Measurements from ENCODE around the gene SLC8A1.

Gene SLC8A1

DNA sequence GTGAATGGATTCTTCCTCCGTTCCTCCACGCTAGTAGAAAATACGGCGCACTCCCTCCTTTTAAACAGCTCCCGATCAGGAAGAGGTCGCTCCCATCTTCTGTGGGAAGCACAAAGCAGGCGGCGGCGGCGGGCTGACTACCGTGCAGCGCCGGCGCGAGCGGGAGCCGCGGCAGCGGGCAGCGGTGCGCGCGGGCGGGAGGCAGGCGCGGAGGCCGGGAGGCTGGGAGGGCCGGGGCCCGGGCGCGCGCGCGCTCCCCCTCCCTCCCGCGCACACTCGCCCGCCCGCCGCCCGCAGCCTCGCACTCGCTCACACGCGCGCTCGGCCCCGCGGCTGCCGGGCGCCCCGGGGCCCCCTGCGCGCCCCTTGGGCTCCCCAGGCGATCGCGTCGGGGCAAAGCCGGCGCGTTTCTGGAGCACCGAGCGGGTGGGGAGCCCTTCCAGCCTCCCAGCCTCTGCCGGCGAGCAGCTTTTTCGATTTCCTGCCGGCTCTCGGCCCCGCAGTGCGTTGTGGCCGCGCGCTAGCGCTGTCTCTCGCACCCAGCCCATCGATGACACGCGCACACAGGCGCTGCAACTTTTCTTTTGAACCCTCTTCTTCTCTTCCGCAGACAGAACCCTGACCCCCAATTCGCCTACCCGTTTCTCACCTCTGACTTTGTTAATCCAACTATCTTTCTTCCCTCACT is at the start of gene SLC8A1:
Gene SLC8A1, minus strand, starts transcription at position 173 of the 688 bp plus-strand sequence.
- no peak for DNase-seq (ENCODE audit: low read depth)

DNA sequence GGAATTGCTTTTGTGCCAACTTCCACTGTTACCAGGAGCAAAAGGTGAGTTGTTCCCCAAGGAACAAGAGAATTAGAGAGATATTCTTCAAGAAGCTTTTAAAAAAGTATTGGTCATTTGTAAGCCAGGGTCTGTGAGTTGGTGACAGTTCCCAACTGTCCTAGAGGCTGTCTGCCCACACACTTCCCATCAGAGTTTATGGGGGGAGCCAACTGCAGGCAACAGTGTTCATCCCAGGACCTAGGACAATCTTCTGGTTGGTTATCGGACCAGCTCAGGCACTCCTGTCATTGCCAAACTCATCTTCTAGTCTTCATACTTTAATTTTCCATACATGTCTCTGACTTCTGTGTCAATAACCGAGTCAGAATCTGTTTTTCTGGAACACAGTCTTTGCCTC is 47.5 kb upstream of the SLC8A1 start:
- DNase-seq (ENCODE audit: low read depth) = no peak

- DNase-seq (ENCODE audit: low read depth) = no peak
Observed at GRCh38 chr2:40497251-40497859, 45.5 kb upstream of the SLC8A1 start.

DNA sequence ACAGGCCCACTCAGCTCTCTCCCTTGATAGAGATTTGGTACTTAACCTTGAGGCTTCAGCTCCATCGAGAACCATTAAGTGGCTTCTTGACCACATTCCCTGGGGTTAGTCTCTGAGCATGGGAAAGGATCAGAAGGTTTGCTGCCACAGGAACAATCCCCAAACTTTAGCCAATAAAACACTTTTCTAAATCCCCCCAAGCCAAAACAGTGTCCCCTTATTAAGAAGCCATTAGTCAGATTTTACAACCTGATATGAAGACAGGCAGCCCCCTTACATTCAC is 37.7 kb upstream of the SLC8A1 start:
- no peak for DNase-seq (ENCODE audit: low read depth)

GRCh38 chr2:40488927-40489677 is 37.2 kb upstream of the SLC8A1 start:
- DNase-seq (ENCODE audit: low read depth) = no peak

GRCh38 chr2:40488101-40488601 is 36.3 kb upstream of the SLC8A1 start:
- DNase-seq (ENCODE audit: low read depth) = no peak

DNA sequence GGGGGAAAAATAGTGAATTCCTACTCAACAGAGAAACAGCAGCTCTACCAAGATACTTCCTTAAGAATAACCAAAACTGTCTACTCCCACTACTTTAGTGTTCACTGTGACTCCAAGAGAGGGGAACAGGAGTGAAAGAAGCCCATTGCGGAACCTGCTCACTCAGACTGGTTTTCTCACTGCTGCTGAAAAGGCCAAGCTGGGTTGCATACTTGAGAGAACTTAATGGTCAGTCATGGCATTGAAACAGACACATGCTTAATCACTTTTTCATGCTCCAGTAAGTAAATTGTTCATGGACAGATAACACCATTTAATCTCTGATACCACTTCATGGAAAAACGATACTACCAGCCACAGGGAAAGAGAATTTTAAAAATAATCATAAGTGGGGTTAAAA is 35.7 kb upstream of the SLC8A1 start:
- no peak for DNase-seq (ENCODE audit: low read depth)

GRCh38 chr2:40485854-40486253 is 34.0 kb upstream of the SLC8A1 start:
- no peak for DNase-seq (ENCODE audit: low read depth)

DNA sequence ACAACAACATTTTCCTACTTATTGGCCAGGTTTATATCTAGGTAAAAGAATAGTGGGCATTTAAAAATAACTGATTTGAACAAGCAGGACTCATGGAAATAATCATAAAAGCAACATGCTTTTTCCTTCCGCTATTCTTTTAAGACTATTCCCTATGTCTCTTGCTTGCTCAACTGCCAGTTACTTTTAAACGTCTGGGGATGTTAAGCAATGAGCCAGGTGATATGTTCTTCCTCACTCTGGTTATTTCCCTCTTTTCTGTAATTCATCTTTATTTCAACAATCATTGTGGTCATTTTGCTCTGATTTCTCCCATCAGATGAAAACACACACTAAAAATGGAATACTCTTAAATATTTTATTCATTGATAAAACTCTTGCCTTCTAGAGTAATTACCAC is 33.4 kb upstream of the SLC8A1 start:
- no peak for DNase-seq (ENCODE audit: low read depth)

DNA sequence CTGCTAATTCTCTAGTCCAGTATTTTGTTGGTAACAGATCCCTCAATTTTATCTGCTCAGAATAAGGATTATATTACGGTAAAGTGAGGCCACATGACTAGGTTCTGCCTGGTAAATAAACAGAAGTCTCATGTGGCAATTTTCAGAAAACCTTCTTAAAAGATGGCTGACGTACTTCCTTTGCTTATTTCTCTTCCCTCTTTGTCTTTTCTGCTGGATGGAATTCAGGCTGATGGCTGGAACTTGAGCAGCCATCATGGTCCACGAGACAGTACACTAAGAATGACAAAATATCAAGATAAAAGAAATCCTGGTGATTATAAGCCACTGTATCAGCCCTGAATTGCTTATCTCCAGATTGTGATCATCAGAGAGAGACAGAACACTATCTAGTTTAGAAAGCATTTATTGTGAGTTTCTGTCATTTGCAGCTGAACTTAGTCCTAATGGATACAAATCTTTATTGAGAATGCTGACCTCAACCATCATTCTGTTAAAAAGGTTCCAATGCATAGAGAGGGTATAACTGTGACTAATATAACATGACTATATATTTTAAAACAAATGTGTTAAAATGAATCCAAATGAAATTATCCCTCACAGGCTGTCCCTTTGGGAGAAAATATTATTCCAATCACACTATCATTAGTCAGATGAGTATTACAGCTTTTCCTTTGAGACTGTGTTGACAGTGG is 31.8 kb upstream of the SLC8A1 start:
- no peak for DNase-seq (ENCODE audit: low read depth)

DNA sequence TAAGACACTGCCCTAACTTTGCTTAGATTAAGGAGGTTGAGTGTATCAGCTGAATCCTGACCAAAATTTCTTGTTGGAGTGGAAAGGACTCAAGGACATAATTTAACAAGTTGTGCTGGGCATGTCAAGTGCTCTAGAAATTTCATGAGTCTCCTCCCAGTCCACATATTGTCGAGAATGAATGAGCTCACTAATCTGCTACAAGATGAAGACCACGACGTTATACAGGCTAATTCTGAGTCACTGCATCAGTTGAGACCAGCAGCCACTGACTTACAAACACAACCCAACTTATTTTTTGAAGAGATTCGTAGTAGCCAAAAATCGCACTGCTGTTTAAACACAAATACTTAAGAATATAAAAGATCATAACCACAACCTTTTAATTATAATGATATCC is 28.7 kb upstream of the SLC8A1 start:
- no peak for DNase-seq (ENCODE audit: low read depth)

- no peak for DNase-seq (ENCODE audit: low read depth)
Observed at GRCh38 chr2:40480073-40480472, 28.2 kb upstream of the SLC8A1 start.

DNA sequence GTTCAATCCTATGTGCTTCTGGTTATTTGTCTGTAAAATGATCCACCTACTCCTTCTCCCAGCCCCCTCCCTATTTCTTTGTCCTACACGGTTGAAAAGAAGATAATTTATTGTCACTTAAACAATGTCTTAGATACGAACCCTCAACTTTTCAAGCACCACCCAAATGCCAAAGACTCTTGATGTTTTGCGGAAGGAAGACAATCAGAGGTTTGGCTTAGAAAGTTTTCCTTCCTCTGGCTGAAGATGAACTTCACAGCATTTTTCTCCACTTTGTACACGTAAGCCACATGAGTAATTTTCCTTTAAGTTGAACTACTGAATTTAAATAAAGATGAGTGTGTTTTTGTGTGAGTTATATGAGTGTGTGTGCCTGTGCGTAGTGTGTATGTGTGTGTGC is 25.5 kb upstream of the SLC8A1 start:
- no peak for DNase-seq (ENCODE audit: low read depth)

DNA sequence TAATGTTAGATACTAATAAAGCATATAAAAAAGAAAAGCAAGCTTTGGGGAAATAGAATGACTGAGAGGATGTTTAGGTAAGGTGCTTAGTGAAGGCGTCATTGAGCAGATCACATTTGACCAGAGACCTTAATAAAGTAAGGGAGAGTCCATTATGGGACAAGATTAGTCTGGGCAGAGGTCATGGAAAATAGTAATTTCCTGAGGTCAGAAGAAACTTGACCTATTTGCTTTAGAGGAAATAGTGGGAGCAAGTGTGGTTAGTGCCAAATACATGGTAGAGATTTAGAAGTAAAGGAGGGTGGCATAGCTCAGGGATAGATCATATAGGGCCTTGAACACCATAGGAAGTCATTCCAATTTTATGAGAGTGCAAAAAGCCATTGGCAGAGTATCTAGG is 24.5 kb upstream of the SLC8A1 start:
- no peak for DNase-seq (ENCODE audit: low read depth)

DNA sequence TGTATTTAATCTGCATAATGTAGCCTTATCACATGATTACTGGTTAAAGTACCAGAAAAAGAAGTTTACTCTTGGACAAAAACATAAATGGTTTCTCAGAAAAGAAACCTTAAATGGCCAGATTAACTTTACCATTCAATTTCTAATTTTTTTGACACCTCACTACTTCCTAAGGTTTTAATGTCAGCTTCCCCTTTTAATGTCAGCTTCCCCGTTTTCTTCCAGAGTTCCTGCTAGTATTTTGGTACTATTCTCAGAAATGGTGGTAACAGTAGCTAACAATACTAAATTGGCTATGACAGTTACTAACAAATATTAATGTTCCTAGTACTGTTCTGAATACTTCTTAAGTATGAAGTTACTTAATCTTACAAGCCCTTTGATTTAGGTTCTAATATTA is 22.4 kb upstream of the SLC8A1 start:
- no peak for DNase-seq (ENCODE audit: low read depth)

- DNase-seq (ENCODE audit: low read depth) = no peak
Observed at GRCh38 chr2:40471866-40472265, 20.0 kb upstream of the SLC8A1 start.

- no peak for DNase-seq (ENCODE audit: low read depth)
Observed at GRCh38 chr2:40470822-40471813, 19.2 kb upstream of the SLC8A1 start.

DNA sequence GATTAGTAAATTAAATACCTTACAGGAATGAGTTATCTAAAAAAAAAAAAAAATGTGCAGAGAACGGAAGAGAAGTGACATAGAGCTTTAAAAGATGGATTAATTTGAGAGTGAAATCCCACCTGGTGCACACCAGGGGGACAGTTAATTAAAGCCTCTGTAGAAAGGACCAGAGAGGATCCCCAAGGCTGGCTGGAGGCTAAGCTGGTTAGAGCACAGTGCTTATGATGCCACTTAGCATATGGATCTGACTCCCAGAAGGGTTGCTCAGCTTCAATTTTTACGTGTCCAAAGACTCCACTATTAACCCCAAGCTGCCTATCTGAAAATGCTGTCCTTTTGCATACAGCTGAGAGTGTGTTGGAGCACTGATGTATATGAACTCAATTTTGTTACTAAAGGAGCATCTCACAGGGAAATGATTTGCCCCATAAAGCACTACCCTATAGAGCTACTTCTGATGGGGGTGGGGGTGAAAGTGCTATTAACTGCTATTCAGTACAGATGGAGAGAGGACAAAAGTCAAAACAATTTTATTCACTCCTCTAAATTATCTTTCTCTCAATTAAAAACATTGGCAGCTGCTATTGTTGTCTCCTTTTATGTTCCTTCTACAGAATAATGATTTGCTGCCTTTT is 15.2 kb upstream of the SLC8A1 start:
- no peak for DNase-seq (ENCODE audit: low read depth)

DNA sequence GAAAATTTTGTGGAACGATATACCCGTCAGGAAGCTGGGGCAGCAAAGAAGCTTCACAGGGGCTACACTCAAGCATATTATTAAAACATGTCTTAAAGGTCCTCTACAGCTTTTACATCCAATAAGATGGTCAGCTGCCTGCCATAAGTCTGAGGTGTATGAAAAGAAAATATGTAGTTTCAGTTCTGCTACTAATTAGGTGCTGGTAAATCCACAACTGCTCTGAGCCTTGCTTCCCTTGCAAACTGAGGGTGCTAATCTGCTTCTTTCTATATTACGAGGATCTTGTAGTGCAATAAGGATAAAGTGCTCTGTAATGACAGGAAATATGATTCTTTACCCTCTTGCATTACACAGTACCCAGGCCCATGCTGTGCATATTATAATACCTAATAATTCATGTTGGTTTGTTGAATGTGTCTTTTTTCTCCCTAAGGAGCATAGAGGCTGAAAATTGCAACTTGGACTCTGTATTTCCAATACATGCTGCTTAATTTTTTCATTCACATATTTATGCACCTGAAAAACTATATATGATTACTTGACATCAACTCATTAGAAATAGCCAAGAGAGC is 14.5 kb upstream of the SLC8A1 start:
- no peak for DNase-seq (ENCODE audit: low read depth)

GRCh38 chr2:40463112-40463511 is 11.2 kb upstream of the SLC8A1 start:
- DNase-seq (ENCODE audit: low read depth) = no peak
